GM06990 (cell line): ENCODE data around the gene OR51E1.

Source experiments
- DNase-seq: peaks from one replicate; pipeline ENCODE4 v3.0.0-alpha.2; 2011; ENCODE audit not compliant: insufficient read length; ENCODE audit errors: extremely low read depth
- H3K27me3 ChIP-seq: replicated peaks from 2 replicates; pipeline ENCODE4 v1.6.0; 2011; ENCODE audit warnings: low read length; ENCODE audit not compliant: control insufficient read depth, insufficient read depth
- H3K36me3 ChIP-seq: 2 replicates; pipeline ENCODE4 v1.5.1; 2011; ENCODE audit warnings: low read length; ENCODE audit not compliant: control insufficient read depth, insufficient read depth
- H3K4me3 ChIP-seq: replicated peaks from 2 replicates; pipeline ENCODE4 v1.5.1; 2011; ENCODE audit warnings: low read depth, mild to moderate bottlenecking, control low read depth, low read length
- TF ChIP-seq, protein P1 (sequence below): IDR thresholded peaks from 2 replicates; pipeline ENCODE4 v1.5.1; 2011; ENCODE audit warnings: low read length, control low read depth, mild to moderate bottlenecking, inconsistent platforms; ENCODE audit not compliant: insufficient read depth, poor library complexity, severe bottlenecking

OR51E1 gene

DNA sequence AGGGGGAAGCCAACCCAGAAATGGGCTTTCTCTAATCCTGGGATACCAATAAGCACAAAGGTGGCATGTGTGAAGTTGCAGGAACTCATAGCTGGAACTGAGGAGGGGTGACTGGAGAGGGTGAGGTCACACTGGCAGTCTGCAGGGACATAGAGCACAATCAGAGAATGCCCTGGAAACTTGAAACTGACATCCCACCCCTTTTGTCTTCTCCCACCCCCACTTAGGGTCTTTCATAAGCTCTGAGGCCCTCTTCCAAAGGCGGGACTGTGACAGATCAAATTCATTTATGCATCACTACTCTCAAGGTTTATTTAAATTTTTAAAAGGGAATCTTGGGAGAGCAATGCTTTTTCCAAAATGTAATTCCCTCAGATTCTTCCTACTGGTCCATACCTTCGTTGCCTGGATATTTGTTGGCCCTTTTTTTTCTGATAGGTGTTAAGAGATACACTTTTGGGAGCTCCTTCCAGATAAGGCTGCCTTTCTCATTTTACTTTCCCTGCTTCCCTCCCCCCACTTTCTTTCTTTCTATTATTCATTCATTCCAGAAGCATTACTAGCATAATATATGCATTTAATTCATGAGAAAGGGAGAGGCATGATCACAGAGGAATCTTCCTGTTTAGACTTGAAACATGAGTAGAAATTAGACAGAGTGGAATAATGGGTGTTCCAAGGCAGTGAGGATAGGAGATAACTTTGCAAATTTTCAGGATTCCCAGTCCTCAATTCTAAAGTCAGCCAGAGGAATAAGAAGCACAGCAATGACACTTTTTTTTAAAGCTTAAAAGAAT, 39.0 kb downstream of the OR51E1 start:
- Histone ChIP-seq H3K36me3 (no peaks in the 10 kb centered on the region), H3K27me3 (no peaks in the 10 kb centered on the region), H3K4me3 (no peak overlapping the region)
- no peak for DNase-seq
- TF ChIP-seq, protein P1, sequence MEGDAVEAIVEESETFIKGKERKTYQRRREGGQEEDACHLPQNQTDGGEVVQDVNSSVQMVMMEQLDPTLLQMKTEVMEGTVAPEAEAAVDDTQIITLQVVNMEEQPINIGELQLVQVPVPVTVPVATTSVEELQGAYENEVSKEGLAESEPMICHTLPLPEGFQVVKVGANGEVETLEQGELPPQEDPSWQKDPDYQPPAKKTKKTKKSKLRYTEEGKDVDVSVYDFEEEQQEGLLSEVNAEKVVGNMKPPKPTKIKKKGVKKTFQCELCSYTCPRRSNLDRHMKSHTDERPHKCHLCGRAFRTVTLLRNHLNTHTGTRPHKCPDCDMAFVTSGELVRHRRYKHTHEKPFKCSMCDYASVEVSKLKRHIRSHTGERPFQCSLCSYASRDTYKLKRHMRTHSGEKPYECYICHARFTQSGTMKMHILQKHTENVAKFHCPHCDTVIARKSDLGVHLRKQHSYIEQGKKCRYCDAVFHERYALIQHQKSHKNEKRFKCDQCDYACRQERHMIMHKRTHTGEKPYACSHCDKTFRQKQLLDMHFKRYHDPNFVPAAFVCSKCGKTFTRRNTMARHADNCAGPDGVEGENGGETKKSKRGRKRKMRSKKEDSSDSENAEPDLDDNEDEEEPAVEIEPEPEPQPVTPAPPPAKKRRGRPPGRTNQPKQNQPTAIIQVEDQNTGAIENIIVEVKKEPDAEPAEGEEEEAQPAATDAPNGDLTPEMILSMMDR = no peak

DNA sequence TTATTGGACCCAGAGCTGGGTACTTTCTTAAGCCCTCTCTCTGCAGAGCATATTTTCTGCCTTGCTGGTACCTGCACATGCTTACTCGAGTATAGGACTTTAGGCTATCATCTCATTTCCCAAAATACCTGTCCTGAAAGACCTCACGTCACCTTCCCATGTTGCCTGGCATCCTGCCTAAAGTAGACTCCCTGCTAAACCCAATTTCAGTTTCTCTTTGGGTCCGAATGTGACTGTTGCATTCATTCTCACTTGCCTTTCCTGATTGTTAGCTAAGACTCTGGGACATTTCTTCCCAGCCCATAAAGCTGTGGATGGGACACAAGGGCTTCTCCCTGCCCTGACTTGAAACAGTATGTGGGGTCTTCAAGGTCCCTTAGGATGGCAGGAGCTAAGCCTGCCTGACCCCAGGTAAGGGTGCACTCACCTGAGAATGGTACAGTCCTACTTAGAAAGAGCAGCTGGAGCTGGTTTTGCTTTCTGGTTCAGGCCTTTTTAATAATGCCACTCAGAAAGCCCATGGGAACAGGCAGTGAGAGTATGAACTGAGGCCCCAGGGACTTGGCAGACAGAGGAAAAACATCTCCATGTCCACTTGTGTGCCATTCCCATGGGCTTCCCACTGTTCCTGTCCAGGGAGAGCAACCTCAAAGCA, 41.0 kb downstream of the OR51E1 start:
- no peaks in the 10 kb centered on the region for H3K27me3 ChIP-seq
- no peak for DNase-seq
- H3K36me3 ChIP-seq = no peaks in the 10 kb centered on the region
- TF ChIP-seq, protein P1 = no peak
- H3K4me3 ChIP-seq = no peak overlapping the region

DNA sequence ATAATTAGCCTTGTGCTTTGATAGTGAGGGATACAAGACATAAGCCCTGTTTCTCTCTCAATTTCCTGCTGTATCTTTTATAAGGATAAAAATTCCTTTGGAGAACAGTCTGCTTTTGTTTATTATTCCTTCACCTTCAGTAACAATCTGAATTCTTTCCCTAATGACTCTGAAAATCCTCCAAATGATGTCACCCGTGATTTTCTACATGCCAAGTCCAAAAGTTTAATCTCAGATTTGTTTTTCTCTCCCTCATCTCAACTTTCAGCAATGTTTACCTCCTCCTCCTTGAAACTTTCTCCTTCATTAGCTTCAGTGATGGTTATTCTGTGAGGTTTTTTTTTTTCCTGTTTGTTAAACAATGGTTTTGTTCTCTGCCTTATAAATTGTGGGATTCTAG, 51.7 kb downstream of the OR51E1 start:
- Histone ChIP-seq H3K36me3 (no peaks in the 10 kb centered on the region), H3K4me3 (no peak overlapping the region), H3K27me3 (no peaks in the 10 kb centered on the region)
- DNase-seq = no peak
- TF ChIP-seq, protein P1 = no peak

DNA sequence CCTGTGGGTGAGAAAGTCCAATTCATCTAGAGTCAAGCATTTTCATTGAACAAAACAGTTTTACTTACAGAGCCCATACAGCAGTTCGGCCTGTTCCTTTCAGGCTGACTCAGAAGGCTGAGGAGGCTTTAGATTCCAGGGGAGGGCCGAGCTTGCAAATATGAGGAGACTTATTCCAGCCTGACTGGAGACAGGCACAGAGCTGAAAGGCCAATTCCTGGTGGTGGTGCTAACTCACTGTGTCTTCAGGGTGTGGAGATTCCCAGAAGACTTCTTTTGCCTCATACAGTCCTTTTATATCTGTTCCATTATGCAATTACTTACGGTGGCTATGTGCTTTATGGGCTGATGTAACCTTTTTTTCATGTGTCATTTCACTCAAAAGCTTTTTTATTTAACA, 53.8 kb downstream of the OR51E1 start, which contains the start of gene OR51E2:
Gene OR51E2, minus strand, starts transcription at position 269 of the 400 bp plus-strand sequence. CDS start 15,142 bp downstream, outside the sequence.
- TF ChIP-seq, protein P1 = no peak
- Histone ChIP-seq H3K36me3 (no peaks in the 10 kb centered on the region), H3K4me3 (no peak within 1 kb of the TSS), H3K27me3 (no peaks in the 10 kb centered on the region)
- no peak for DNase-seq

DNA sequence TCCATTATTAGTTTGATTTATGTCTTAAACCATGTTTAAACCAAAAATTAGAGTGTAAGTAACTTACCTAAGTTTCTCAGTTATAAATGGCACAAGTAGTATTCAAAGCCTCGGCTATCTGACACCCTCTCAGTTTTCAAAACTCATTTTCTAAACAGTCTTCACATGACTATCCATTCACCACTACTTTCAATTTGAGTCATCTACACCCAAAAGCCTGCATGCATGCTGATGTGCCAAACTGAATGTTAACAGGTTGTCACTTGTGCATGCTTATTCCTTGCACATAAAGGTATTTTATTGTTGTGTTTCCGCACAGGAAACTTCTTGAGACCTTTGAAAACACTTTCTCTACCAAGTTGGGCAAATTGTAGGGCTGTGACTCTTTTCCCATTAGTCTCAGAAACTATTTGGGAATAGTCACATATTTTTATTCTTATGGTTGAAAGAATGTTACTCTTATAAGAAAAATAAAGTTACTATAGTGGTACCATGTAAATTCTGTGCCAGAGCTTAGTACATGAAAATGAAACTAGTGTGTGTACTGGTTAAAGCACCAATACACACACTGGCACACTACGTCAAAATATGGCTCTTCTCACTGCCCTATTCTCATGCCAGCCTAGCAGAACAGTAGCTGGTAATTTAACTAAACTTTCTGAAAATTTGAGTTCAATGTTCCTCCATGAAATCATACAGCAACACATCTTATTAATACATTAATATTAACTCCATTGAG, 56.1 kb downstream of the OR51E1 start:
- H3K27me3 ChIP-seq = no peaks in the 10 kb centered on the region
- DNase-seq = peak; percentile 41
- TF ChIP-seq, protein P1 = no peak

More for the DNA sequence above, 56.1 kb downstream of the OR51E1 start:
- H3K36me3 ChIP-seq = no peaks in the 10 kb centered on the region
- no peak overlapping the region for H3K4me3 ChIP-seq
